Activated T-helper 9 cell treated with anti-CD3 and anti-CD28 coated beads, Interleukin-2, amount 50 U/mL, for 16 hours (primary cell): Measurements from ENCODE around the gene ZNF394.

Source experiments
- DNase-seq: peaks from one replicate; pipeline ENCODE4 v3.0.0-alpha.2; 2020; ENCODE audit warnings: low read depth

Gene ZNF394

GRCh38 chr7:99493823-99494222 is 6.3 kb downstream of the ZNF394 start:
- no peak for DNase-seq

- no peak for DNase-seq
Observed at GRCh38 chr7:99490878-99491277, 9.2 kb downstream of the ZNF394 start.

- no peak for DNase-seq
Observed at GRCh38 chr7:99489235-99489634, 10.8 kb downstream of the ZNF394 start.

- no peak for DNase-seq
Observed at GRCh38 chr7:99485094-99485493, 15.0 kb downstream of the ZNF394 start.

GRCh38 chr7:99478464-99479440 is 21.3 kb downstream of the ZNF394 start:
- no peak for DNase-seq

- no peak for DNase-seq
Observed at GRCh38 chr7:99476107-99476506, 24.0 kb downstream of the ZNF394 start.

- DNase-seq: no peak
Observed at GRCh38 chr7:99473315-99473596, 26.8 kb downstream of the ZNF394 start.

- peak; percentile 98 for DNase-seq
Observed at GRCh38 chr7:99472561-99473314, 27.3 kb downstream of the ZNF394 start, which contains the start of gene ZNF789. TSS of gene ZNF789 (plus strand) at chr7:99472890. CDS start at chr7:99476457, 3,567 bp downstream.

- DNase-seq: no peak
Observed at GRCh38 chr7:99469381-99470065, 30.6 kb downstream of the ZNF394 start.

- DNase-seq: no peak
Observed at GRCh38 chr7:99468336-99468918, 31.7 kb downstream of the ZNF394 start.

- no peak for DNase-seq
Observed at GRCh38 chr7:99465421-99465768, 34.7 kb downstream of the ZNF394 start.

- DNase-seq: no peak
Observed at GRCh38 chr7:99461221-99461620, 38.9 kb downstream of the ZNF394 start.

- DNase-seq: no peak
Observed at GRCh38 chr7:99460651-99461050, 39.4 kb downstream of the ZNF394 start.

- DNase-seq: no peak
Observed at GRCh38 chr7:99459087-99459486, 41.0 kb downstream of the ZNF394 start.

- DNase-seq: no peak
Observed at GRCh38 chr7:99457650-99458493, 42.2 kb downstream of the ZNF394 start.

GRCh38 chr7:99457050-99457649 is 42.9 kb downstream of the ZNF394 start:
- no peak for DNase-seq

- no peak for DNase-seq
Observed at GRCh38 chr7:99456288-99456687, 43.8 kb downstream of the ZNF394 start.

GRCh38 chr7:99455874-99456273 is 44.2 kb downstream of the ZNF394 start:
- no peak for DNase-seq

- DNase-seq: no peak
Observed at GRCh38 chr7:99453105-99453504, 47.0 kb downstream of the ZNF394 start.

- no peak for DNase-seq
Observed at GRCh38 chr7:99452541-99452940, 47.5 kb downstream of the ZNF394 start.

GRCh38 chr7:99451936-99452335 is 48.1 kb downstream of the ZNF394 start:
- no peak for DNase-seq
